BJ (cell line): ENCODE results near the gene FMO1. TPM values are rescaled to one million over a fixed set of nuclear protein-coding genes. Genes with fewer than 3 reads are reported as not detected.

Experiments used
- CTCF ChIA-PET: fragments of 350-600 bp; formaldehyde crosslinking; extraction: SDS; loops from one replicate; lab custom pipeline; 2021; ENCODE audit warnings: antibody characterized with exemption, inconsistent platforms; lab: Yijun Ruan, JAX
- POLR2A ChIA-PET: fragments of 300-600 bp; sonication (Branson Sonifier 250); formaldehyde crosslinking; extraction: SDS; loops from one replicate; lab custom pipeline; 2021; ENCODE audit warnings: antibody characterized with exemption; lab: Charles Lee
- DNase-seq: peaks from one replicate; pipeline ENCODE4 v3.0.0-alpha.2; 2011; ENCODE audit warnings: low read depth
- H3K27me3 ChIP-seq: 2 replicates; pipeline ENCODE4 v1.6.0; 2011; ENCODE audit warnings: low read length; ENCODE audit not compliant: control insufficient read depth, insufficient read depth
- H3K36me3 ChIP-seq: 2 replicates; pipeline ENCODE4 v1.5.1; 2011; ENCODE audit warnings: low read length; ENCODE audit not compliant: control insufficient read depth, insufficient read depth
- H3K4me3 ChIP-seq: 2 replicates; pipeline ENCODE4 v1.5.1; 2011; ENCODE audit warnings: low read depth, mild to moderate bottlenecking, control low read depth, low read length
- polyA plus RNA-seq: library from polyadenylated mRNA; depleted of rRNA; stranded (reverse); fragments of >200 nt; gene quantifications from 2 replicates; pipeline ENCODE4 v1.2.3, GENCODE V29; 2011
- TF ChIP-seq, protein P1 (sequence below): IDR thresholded peaks from 2 replicates; pipeline ENCODE4 v1.5.1; 2011; ENCODE audit warnings: low read depth, mild to moderate bottlenecking, control low read depth, inconsistent platforms, low read length, moderate library complexity; ENCODE audit not compliant: insufficient read depth

FMO1 gene
- polyA plus RNA-seq, 1 experiment: 0.91 TPM

DNA sequence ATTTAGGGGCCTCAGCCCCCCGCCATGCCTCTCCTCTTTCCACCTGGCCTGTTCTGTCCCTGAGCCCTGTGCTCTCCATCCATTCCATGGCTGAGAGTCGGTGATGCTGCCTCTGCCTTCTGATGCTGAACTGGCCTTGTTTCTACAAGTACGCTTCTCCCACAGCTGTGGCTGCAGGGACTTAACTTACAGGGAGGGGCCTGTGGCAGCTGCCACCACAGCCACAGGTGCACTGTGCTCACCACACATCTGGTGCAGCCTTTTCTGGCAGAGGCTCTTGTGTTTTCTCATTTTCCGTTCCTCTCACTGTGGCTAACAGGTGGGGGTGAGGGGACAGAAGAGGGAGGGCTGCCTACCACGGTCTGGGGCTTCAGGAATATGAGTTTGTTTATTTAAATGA lies 4.2 kb downstream of the FMO1 start:
- DNase-seq: no peak

DNA sequence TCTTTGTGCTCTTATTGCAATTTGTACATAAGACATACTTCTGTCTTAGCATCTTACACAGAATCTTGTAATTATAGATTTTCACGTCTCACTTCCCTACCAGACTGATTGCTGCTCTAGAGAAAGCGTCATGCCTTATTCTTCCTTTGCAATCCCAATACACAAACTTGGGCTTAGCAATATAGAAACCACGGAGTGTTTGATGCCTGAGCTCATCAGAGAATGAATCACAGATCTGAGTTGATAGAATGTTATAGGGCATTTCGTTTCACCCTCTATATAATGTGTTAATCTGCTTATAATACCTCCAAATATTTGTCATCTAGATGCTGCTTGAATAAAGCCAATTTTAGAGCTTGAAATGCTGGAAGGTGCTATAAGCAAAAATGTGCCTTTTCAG lies 6.6 kb downstream of the FMO1 start:
- POLR2A ChIA-PET: no interaction called here

More for the DNA sequence above, 4.2 kb downstream of the FMO1 start:
- ChIA-PET POLR2A (no interaction called here), CTCF (interaction anchor here (4.6 to 8.5 kb wide), 2 partner anchors 42 to 61 kb away, joined by 14 to 84 read pairs; partner anchors contain the start of gene FMO4)
- Histone ChIP-seq H3K4me3 (no peak overlapping the region), H3K36me3 (no peaks in the 10 kb centered on the region), H3K27me3 (no peaks in the 10 kb centered on the region; the same call in 1 of the 2 replicates)
- TF ChIP-seq, protein P1, sequence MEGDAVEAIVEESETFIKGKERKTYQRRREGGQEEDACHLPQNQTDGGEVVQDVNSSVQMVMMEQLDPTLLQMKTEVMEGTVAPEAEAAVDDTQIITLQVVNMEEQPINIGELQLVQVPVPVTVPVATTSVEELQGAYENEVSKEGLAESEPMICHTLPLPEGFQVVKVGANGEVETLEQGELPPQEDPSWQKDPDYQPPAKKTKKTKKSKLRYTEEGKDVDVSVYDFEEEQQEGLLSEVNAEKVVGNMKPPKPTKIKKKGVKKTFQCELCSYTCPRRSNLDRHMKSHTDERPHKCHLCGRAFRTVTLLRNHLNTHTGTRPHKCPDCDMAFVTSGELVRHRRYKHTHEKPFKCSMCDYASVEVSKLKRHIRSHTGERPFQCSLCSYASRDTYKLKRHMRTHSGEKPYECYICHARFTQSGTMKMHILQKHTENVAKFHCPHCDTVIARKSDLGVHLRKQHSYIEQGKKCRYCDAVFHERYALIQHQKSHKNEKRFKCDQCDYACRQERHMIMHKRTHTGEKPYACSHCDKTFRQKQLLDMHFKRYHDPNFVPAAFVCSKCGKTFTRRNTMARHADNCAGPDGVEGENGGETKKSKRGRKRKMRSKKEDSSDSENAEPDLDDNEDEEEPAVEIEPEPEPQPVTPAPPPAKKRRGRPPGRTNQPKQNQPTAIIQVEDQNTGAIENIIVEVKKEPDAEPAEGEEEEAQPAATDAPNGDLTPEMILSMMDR: no peak

DNA sequence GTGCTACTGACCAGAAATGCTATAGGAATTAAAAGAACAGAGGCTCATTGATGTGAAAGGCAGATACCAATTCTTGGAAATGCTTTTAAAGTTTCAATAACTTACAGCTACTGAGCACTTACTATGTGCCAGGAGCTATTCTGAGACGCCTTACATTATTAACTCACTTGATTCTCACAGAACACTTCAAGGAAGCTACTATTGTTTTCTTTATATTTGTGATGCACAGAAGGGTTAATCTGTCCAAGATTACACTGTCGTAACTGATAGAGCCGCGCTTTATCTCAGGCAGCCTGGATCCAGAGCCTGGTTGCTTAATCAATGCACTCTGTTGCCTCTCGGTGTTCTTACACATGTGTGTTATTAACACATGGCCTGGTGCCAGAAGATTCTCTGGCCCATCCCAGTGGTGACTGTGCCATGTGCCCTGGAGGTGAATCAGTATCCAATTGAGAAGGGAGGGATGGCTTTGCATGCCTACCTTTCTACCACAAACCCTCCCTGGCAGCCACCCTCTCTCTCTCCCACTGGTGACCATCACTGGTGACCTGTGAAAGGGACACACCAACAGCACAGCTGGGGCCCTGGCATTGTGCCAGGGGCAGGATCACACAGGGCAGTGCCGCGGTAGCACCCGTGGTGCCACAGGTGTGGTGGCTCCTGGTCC lies 8.8 kb downstream of the FMO1 start:
- ChIA-PET CTCF (interaction anchor here (0.8 to 2.3 kb wide), 7 partner anchors 12 to 291 kb away, joined by 3 to 9 read pairs (median 4); partner anchors contain the start of gene FMO4), POLR2A (interaction anchor here (0.6 to 0.9 kb wide), 2 partner anchors 37 to 39 kb away, joined by 4 read pairs; no protein-coding TSS in a partner anchor)
- Histone ChIP-seq H3K4me3 (no peak overlapping the region), H3K36me3 (no peaks in the 10 kb centered on the region), H3K27me3 (no peaks in the 10 kb centered on the region)
- TF ChIP-seq, protein P1: no peak
- no peak for DNase-seq

More for the DNA sequence above, 6.6 kb downstream of the FMO1 start:
- TF ChIP-seq, protein P1: no peak
- no peak for DNase-seq
- Histone ChIP-seq H3K36me3 (no peaks in the 10 kb centered on the region), H3K27me3 (no peaks in the 10 kb centered on the region), H3K4me3 (no peak overlapping the region)
- CTCF ChIA-PET: interaction anchor here (1.0 to 2.9 kb wide), 6 partner anchors 9 to 59 kb away, joined by 3 to 20 read pairs (median 4); partner anchors contain the start of gene FMO4

DNA sequence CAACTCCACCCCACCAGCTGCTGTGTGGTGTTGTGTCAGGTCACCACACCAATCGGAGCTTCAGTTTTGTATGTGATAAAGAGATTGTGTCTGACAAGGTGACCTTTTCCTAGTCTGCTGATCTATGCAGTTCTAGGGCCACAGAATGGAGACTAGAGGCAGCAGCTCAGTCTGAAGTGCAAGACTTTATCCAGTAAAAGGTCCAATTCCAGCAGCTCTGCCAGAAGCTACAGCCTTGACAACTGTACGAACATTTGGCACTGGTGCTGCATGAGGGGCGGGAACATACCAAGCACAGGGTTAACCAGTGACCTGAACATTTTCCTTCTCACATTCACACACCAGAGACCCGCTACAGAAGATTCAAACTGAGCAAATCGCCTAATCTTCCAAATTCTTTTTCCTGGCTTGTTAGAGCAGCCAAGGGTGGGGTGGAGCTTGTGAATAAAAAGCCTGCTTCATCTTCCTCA lies 9.3 kb downstream of the FMO1 start:
- POLR2A ChIA-PET: interaction anchor here (0.6 kb wide), 1 partner anchor 37 kb away, joined by 4 read pairs; no protein-coding TSS in a partner anchor
- Histone ChIP-seq H3K4me3 (no peak overlapping the region), H3K36me3 (no peaks in the 10 kb centered on the region), H3K27me3 (no peaks in the 10 kb centered on the region)
- DNase-seq: no peak
- CTCF ChIA-PET: interaction anchor here (1.0 to 2.3 kb wide), 6 partner anchors 12 to 291 kb away, joined by 3 to 9 read pairs (median 4); partner anchors contain the start of gene FMO4
- TF ChIP-seq, protein P1: no peak

DNA sequence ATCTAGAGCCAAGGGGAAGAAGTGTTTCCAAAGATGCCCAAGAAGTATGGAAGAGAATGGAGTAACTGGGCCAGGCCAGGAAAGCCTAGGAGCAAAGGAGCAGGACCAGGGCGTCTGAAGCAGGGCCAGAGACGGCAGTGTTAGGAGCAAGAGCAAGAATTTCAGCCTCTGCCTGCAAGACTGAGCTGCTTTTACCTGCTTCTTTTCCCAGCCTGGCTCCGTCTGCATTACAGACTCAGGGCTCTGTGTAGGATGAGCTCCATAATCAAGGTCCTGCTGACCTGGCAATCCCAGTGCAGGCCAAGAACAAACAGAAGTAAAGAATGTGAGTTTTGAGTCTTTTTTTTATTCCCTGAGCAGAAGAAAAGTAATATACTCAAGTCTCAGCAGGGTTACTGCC lies 10.1 kb downstream of the FMO1 start:
- TF ChIP-seq, protein P1: no peak
- Histone ChIP-seq H3K27me3 (no peaks in the 10 kb centered on the region), H3K4me3 (no peak overlapping the region), H3K36me3 (no peaks in the 10 kb centered on the region)
- CTCF ChIA-PET: interaction anchor here (0.9 to 2.3 kb wide), 6 partner anchors 13 to 117 kb away, joined by 3 to 9 read pairs (median 4); partner anchors contain the start of gene FMO4
- POLR2A ChIA-PET: interaction anchor here (1.0 kb wide), 1 partner anchor 55 kb away, joined by 3 read pairs; the partner anchor contains the start of gene FMO4
- DNase-seq: no peak
